HCT116 (cell line): ENCODE results near the gene RHOXF2. TPM values are rescaled to one million over a fixed set of nuclear protein-coding genes. Genes with fewer than 3 reads are reported as not detected.

Experiments used
- ATAC-seq: fragments of 200-7000 bp; cut with Tn5 transposase; 2 replicates; pipeline ENCODE4 v1.9.1; 2020; ENCODE audit warnings: mild to moderate bottlenecking, moderate library complexity
- BruUV-seq: library from RNA; stranded (reverse); fragments of 400-500 nt; replicated peaks from 2 replicates; lab custom pipeline; 2021; lab: Mats Ljungman, UMichigan
- CTCF ChIA-PET: fragments of 300-600 bp; sonication (Branson Sonifier 250); formaldehyde crosslinking; loops from one replicate; lab custom pipeline; 2021; ENCODE audit warnings: antibody characterized with exemption; lab: Charles Lee
- POLR2A ChIA-PET: fragments of 300-600, 350-600 bp; sonication (Branson Sonifier 250); formaldehyde crosslinking; loops from one replicate; lab custom pipeline; 2021; ENCODE audit warnings: antibody characterized with exemption; lab: Charles Lee
- RAD21 ChIA-PET, 2 experiments: fragments of 300-600 bp; sonication (Branson Sonifier 250); formaldehyde crosslinking; loops; one replicate each; lab custom pipeline; 2023; ENCODE audit warnings: low total read pairs in 2 of 2; ENCODE audit not compliant: uncharacterized antibody in 2 of 2, unreplicated experiment in 2 of 2, low non-redundant PET in 1 of 2; lab: Charles Lee
- DNase-seq: peaks from one replicate; pipeline ENCODE4 v3.0.0-alpha.2; 2010; ENCODE audit warnings: low read depth, low spot score
- H2AFZ ChIP-seq: fragments of 200-600 bp; shearing (Covaris generic), sonication (generic); 2 replicates; pipeline ENCODE4 v1.6.1; 2017; ENCODE audit warnings: low read depth, mixed run types, mixed read lengths, antibody characterized with exemption, low read length; ENCODE audit not compliant: poor library complexity, severe bottlenecking
- H3K27ac ChIP-seq: 2 replicates; pipeline ENCODE4 v1.5.1; 2012; ENCODE audit warnings: low read depth, low read length
- H3K27me3 ChIP-seq: fragments of 200-600 bp; sonication (generic); 2 replicates; pipeline ENCODE4 v1.6.1; 2016; ENCODE audit warnings: mixed run types, low read length, mixed read lengths; ENCODE audit not compliant: insufficient read depth
- H3K36me3 ChIP-seq, 2 experiments: fragments of 200-500 bp in 1 of 2; fragments of 200-600 bp in 1 of 2; sonication (Bioruptor generic) in 1 of 2; sonication (generic) in 1 of 2; 2 replicates each; pipeline versions ENCODE4 v1.5.1 to v1.6.1; 2014 to 2016; ENCODE audit warnings: low read length in 2 of 2, inconsistent platforms in 1 of 2, mixed read lengths in 1 of 2, mixed run types in 1 of 2; ENCODE audit not compliant: insufficient read depth in 2 of 2, control insufficient read depth in 1 of 2
- H3K4me1 ChIP-seq, 2 experiments: fragments of 200-600 bp in 1 of 2; sonication (generic) in 1 of 2; 2 replicates each; pipeline versions ENCODE4 v1.5.1 to v1.6.1; 2012 to 2017; ENCODE audit warnings: low read length in 2 of 2, inconsistent platforms in 1 of 2, mild to moderate bottlenecking in 1 of 2, mixed read lengths in 1 of 2, mixed run types in 1 of 2, moderate library complexity in 1 of 2; ENCODE audit not compliant: insufficient read depth in 2 of 2, control insufficient read depth in 1 of 2
- H3K4me2 ChIP-seq: fragments of 200-600 bp; sonication (generic); 2 replicates; pipeline ENCODE4 v1.6.1; 2017; ENCODE audit warnings: mixed run types, low read length, mixed read lengths
- H3K4me3 ChIP-seq, 2 experiments: fragments of 200-600 bp in 1 of 2; sonication (generic) in 1 of 2; replicated peaks in 1 of 2; 2 replicates each; pipeline ENCODE4 v1.5.1; 2011 to 2016; ENCODE audit warnings: low read length in 2 of 2, control low read depth in 1 of 2, low read depth in 1 of 2, mild to moderate bottlenecking in 1 of 2, mixed read lengths in 1 of 2, mixed run types in 1 of 2
- H3K79me2 ChIP-seq: fragments of 200-600 bp; sonication (generic); 2 replicates; pipeline ENCODE4 v1.6.1; 2017; ENCODE audit warnings: mild to moderate bottlenecking, mixed run types, low read length, moderate library complexity, mixed read lengths; ENCODE audit not compliant: insufficient read depth
- H3K9ac ChIP-seq: fragments of 200-600 bp; sonication (generic); 2 replicates; pipeline ENCODE4 v1.6.1; 2016; ENCODE audit warnings: low read length, mixed read lengths
- H3K9me2 ChIP-seq: fragments of 200-600 bp; sonication (generic), shearing (Covaris generic); 2 replicates; pipeline ENCODE4 v1.6.1; 2017; ENCODE audit warnings: mixed run types, mild to moderate bottlenecking, moderate library complexity; ENCODE audit not compliant: insufficient read depth
- H3K9me3 ChIP-seq, 2 experiments: fragments of 200-500 bp in 1 of 2; fragments of 200-600 bp in 1 of 2; sonication (Bioruptor generic) in 1 of 2; sonication (generic) in 1 of 2; 2 replicates each; pipeline ENCODE4 v1.6.1; 2014 to 2017; ENCODE audit warnings: low read length in 2 of 2, mixed read lengths in 2 of 2, inconsistent platforms in 1 of 2, low read depth in 1 of 2, mild to moderate bottlenecking in 1 of 2, mixed run types in 1 of 2, moderate library complexity in 1 of 2; ENCODE audit not compliant: control insufficient read depth in 1 of 2, insufficient read depth in 1 of 2
- H4K20me1 ChIP-seq: fragments of 200-600 bp; sonication (generic), shearing (Covaris generic); 2 replicates; pipeline ENCODE4 v1.6.1; 2017; ENCODE audit warnings: mixed run types, mild to moderate bottlenecking, moderate library complexity; ENCODE audit not compliant: insufficient read depth
- CBX3 ChIP-seq: IDR thresholded peaks from 2 replicates; pipeline ENCODE4 v1.6.1; 2012; ENCODE audit warnings: low read depth
- POLR2A ChIP-seq: IDR thresholded peaks from 2 replicates; pipeline ENCODE4 v1.7.0; 2011; ENCODE audit warnings: borderline replicate concordance; ENCODE audit not compliant: insufficient read depth, insufficient read length; ENCODE audit errors: extremely low read depth
- SRF ChIP-seq: IDR thresholded peaks from 2 replicates; pipeline ENCODE4 v1.6.1; 2012; ENCODE audit warnings: low read depth
- TCF7L2 ChIP-seq: IDR thresholded peaks from 2 replicates; pipeline ENCODE4 v1.7.0; 2011; ENCODE audit warnings: borderline replicate concordance, inconsistent platforms; ENCODE audit not compliant: insufficient read depth, insufficient read length; ENCODE audit errors: extremely low read depth
- ZFX ChIP-seq: fragments of 450-650 bp; IDR thresholded peaks from 2 replicates; pipeline ENCODE4 v1.6.1; 2017
- ZNF274 ChIP-seq: fragments of 200-500 bp; sonication (Bioruptor generic); IDR thresholded peaks from 2 replicates; pipeline ENCODE4 v1.6.1; 2014; ENCODE audit warnings: mild to moderate bottlenecking, low read depth, low read length, inconsistent platforms
- intact Hi-C: fragments of 100-400 bp; cut with micrococcal nuclease; formaldehyde crosslinking; loops from 2 replicates; pipeline ENCODE4 v1.10.0; 2022
- total RNA-seq: library from RNA; stranded (reverse); gene quantifications from one replicate; pipeline ENCODE4 v1.2.1, GENCODE V29; 2021; ENCODE audit not compliant: unreplicated experiment
- TF ChIP-seq, protein P1 (sequence below), 3 experiments: fragments of 200-600 bp in 1 of 3; sonication (generic) in 1 of 3; IDR thresholded peaks in 2 of 3; conservative IDR thresholded peaks in 1 of 3; 2 replicates each; pipeline ENCODE4 v1.5.1; 2012 to 2017; ENCODE audit warnings: low read depth in 2 of 3, low read length in 2 of 3, antibody characterized with exemption in 1 of 3, borderline replicate concordance in 1 of 3, control low read depth in 1 of 3, mild to moderate bottlenecking in 1 of 3, mixed read lengths in 1 of 3, mixed run types in 1 of 3, moderate library complexity in 1 of 3; ENCODE audit not compliant: insufficient read depth in 1 of 3
- TF ChIP-seq, protein P2 (sequence below): IDR thresholded peaks from 2 replicates; pipeline ENCODE4 v1.6.1; 2012; ENCODE audit warnings: low read depth
- TF ChIP-seq, protein P3 (sequence below): IDR thresholded peaks from 2 replicates; pipeline ENCODE4 v1.6.1; 2011; ENCODE audit warnings: mild to moderate bottlenecking, low read length, moderate library complexity; ENCODE audit not compliant: insufficient replicate concordance; ENCODE audit errors: extremely low read depth

Gene RHOXF2
- total RNA-seq, 1 experiment from 2014 or later = 0.12 TPM

GRCh38 chrX:120200851-120201250, 42.4 kb downstream of the RHOXF2 start:
- CTCF ChIA-PET = no interaction called here

DNA sequence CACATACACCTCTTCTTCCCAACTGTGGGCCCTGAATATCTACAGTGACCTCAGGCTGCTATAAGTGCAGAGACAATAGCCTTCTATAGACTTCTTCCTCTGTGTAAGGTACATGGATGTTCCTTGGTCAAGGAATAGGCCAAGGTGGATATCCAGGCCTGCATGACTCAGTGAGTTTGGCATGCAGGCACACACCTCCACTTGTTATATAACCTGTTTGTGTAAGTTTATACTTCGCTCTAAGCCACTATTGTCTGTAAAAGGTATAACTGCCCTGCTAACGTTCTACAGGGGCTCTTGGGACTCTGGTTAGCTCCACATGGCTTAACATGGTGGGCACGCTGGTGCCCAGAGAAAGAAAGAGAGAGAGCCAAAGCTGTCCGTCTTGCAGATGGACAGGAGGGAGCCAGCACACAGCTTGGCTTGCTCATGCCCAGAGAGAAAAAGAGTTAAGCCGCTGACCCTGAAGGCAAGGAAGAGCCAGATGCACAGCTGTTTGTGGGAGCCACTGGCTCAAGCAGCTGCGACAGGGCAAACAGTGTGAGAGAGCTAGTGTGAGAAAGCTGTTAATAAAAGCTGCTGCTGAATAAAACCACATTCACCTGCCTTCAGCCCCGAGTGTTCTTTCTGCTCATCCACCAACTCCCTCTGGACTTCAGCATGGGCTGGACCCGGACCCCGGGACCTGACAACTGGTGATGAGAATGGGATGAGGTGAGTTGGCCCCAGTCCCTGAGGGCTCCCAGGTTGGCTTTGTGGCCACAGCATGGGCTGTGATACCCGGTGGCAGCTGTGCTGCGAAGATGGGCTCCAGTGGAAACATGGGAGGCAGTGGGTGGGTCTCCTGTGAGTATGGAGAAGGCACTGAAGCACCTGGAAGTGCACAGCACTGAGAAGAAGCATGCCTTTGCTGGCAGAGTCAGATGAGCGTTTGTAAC, 47.7 kb downstream of the RHOXF2 start:
- Histone ChIP-seq H3K4me3 (no peak overlapping the region), H3K27ac (no peak overlapping the region), H4K20me1 (no peaks in the 10 kb centered on the region), H3K9ac (no peak overlapping the region), H3K79me2 (no peaks in the 10 kb centered on the region), H3K27me3 (no peaks in the 10 kb centered on the region), H2AFZ (no peak overlapping the region), H3K36me3 (no peaks in the 10 kb centered on the region), H3K9me2 (no peaks in the 10 kb centered on the region), H3K4me1 (0 out of 4 replicates have a peak, but pooled peaks cover 0 to 5% of the 10 kb centered on the region in 2 experiments), H3K9me3 (no peaks in the 10 kb centered on the region), H3K4me2 (no peak overlapping the region)
- ChIA-PET POLR2A (no interaction called here), CTCF (interaction anchor here (1.2 kb wide), 1 partner anchor 7 kb away, joined by 3 read pairs; no protein-coding TSS in a partner anchor), RAD21 (no interaction called here)
- TF ChIP-seq, protein P1, sequence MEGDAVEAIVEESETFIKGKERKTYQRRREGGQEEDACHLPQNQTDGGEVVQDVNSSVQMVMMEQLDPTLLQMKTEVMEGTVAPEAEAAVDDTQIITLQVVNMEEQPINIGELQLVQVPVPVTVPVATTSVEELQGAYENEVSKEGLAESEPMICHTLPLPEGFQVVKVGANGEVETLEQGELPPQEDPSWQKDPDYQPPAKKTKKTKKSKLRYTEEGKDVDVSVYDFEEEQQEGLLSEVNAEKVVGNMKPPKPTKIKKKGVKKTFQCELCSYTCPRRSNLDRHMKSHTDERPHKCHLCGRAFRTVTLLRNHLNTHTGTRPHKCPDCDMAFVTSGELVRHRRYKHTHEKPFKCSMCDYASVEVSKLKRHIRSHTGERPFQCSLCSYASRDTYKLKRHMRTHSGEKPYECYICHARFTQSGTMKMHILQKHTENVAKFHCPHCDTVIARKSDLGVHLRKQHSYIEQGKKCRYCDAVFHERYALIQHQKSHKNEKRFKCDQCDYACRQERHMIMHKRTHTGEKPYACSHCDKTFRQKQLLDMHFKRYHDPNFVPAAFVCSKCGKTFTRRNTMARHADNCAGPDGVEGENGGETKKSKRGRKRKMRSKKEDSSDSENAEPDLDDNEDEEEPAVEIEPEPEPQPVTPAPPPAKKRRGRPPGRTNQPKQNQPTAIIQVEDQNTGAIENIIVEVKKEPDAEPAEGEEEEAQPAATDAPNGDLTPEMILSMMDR (IDR thresholded peaks at IDR 0.05 in 2 of 3, conservative IDR thresholded peaks at IDR 0.05 in 1 of 3; ENCODE audit: borderline replicate concordance in 1 of 3, insufficient read depth in 1 of 3, low read depth in 2 of 3, low read length in 2 of 3) = no peak
- TF ChIP-seq POLR2A (no peak), SRF (no peak), TCF7L2 (no peak), ZNF274 (no peak), ZFX (no peak)
- TF ChIP-seq, protein P2, sequence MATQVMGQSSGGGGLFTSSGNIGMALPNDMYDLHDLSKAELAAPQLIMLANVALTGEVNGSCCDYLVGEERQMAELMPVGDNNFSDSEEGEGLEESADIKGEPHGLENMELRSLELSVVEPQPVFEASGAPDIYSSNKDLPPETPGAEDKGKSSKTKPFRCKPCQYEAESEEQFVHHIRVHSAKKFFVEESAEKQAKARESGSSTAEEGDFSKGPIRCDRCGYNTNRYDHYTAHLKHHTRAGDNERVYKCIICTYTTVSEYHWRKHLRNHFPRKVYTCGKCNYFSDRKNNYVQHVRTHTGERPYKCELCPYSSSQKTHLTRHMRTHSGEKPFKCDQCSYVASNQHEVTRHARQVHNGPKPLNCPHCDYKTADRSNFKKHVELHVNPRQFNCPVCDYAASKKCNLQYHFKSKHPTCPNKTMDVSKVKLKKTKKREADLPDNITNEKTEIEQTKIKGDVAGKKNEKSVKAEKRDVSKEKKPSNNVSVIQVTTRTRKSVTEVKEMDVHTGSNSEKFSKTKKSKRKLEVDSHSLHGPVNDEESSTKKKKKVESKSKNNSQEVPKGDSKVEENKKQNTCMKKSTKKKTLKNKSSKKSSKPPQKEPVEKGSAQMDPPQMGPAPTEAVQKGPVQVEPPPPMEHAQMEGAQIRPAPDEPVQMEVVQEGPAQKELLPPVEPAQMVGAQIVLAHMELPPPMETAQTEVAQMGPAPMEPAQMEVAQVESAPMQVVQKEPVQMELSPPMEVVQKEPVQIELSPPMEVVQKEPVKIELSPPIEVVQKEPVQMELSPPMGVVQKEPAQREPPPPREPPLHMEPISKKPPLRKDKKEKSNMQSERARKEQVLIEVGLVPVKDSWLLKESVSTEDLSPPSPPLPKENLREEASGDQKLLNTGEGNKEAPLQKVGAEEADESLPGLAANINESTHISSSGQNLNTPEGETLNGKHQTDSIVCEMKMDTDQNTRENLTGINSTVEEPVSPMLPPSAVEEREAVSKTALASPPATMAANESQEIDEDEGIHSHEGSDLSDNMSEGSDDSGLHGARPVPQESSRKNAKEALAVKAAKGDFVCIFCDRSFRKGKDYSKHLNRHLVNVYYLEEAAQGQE = no peak
- TF ChIP-seq, protein P3, sequence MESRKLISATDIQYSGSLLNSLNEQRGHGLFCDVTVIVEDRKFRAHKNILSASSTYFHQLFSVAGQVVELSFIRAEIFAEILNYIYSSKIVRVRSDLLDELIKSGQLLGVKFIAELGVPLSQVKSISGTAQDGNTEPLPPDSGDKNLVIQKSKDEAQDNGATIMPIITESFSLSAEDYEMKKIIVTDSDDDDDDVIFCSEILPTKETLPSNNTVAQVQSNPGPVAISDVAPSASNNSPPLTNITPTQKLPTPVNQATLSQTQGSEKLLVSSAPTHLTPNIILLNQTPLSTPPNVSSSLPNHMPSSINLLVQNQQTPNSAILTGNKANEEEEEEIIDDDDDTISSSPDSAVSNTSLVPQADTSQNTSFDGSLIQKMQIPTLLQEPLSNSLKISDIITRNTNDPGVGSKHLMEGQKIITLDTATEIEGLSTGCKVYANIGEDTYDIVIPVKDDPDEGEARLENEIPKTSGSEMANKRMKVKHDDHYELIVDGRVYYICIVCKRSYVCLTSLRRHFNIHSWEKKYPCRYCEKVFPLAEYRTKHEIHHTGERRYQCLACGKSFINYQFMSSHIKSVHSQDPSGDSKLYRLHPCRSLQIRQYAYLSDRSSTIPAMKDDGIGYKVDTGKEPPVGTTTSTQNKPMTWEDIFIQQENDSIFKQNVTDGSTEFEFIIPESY = no peak
- DNase-seq (no peak), ATAC-seq (no peak)
- intact Hi-C loops = no loop called here
- BruUV-seq = no TSS peak

More at GRCh38 chrX:120200851-120201250, 42.4 kb downstream of the RHOXF2 start:
- ATAC-seq = no peak
- no TSS peak for BruUV-seq
- TF ChIP-seq CBX3 = no peak
- Histone ChIP-seq H3K4me1 (0 out of 4 replicates have a peak, but pooled peaks cover 0 to 3% of the 10 kb centered on the region in 2 experiments), H3K9me3 (no peaks in the 10 kb centered on the region), H3K4me2 (no peak overlapping the region), H4K20me1 (no peaks in the 10 kb centered on the region), H3K9ac (no peak overlapping the region), H3K9me2 (no peaks in the 10 kb centered on the region), H3K27me3 (no peaks in the 10 kb centered on the region), H2AFZ (no peak overlapping the region), H3K4me3 (no peak overlapping the region), H3K27ac (no peak overlapping the region), H3K36me3 (no peaks in the 10 kb centered on the region), H3K79me2 (no peaks in the 10 kb centered on the region)
- no peak for DNase-seq
- intact Hi-C loops = no loop called here
- RAD21 ChIA-PET = no interaction called here
- POLR2A ChIA-PET = no interaction called here
